GM18526 (cell line): ENCODE measurements around the gene RAN.
A peak's percentile ranks its signal among the peaks of the same experiment; 100 is the strongest.

Experiments used
- POLR2A ChIP-seq: IDR thresholded peaks from 3 replicates; pipeline ENCODE4 v1.6.1; 2011; ENCODE audit not compliant: insufficient read length; ENCODE audit errors: extremely low read depth

Gene RAN

GRCh38 chr12:130873106-130873795, 1.4 kb downstream of the RAN start:
- no peak for TF ChIP-seq POLR2A

GRCh38 chr12:130873825-130874224, 2.0 kb downstream of the RAN start:
- TF ChIP-seq POLR2A: no peak

GRCh38 chr12:130874696-130875095, 2.8 kb downstream of the RAN start:
- no peak for TF ChIP-seq POLR2A

DNA sequence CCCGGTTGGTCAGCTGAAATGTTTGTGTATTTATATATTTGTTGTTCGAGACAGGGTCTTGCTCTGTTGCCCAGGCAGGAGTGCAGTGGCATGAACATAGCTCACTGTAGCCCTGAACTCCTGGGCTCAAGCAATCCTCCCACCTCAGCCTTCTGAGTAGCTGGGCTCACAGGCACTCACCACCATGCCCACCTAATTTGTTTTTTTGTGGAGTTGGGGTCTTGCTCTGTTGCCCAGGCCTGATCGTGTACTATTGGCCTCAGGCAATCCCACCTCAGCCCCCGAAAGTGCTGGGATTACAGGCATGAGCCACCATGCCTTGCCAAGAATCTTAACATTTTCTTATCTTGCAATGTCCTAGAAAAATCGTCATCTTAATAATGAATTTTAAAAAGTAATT, 3.3 kb downstream of the RAN start:
- TF ChIP-seq POLR2A: no peak

DNA sequence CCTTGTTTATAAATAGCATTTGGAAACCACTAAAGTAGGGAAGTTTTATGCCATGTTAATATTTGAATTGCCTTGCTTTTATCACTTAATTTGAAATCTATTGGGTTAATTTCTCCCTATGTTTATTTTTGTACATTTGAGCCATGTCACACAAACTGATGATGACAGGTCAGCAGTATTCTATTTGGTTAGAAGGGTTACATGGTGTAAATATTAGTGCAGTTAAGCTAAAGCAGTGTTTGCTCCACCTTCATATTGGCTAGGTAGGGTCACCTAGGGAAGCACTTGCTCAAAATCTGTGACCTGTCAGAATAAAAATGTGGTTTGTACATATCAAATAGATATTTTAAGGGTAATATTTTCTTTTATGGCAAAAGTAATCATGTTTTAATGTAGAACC, 4.4 kb downstream of the RAN start:
- no peak for TF ChIP-seq POLR2A

GRCh38 chr12:130876758-130877157, 4.9 kb downstream of the RAN start:
- TF ChIP-seq POLR2A: no peak

GRCh38 chr12:130877333-130877732, 5.5 kb downstream of the RAN start:
- no peak for TF ChIP-seq POLR2A

DNA sequence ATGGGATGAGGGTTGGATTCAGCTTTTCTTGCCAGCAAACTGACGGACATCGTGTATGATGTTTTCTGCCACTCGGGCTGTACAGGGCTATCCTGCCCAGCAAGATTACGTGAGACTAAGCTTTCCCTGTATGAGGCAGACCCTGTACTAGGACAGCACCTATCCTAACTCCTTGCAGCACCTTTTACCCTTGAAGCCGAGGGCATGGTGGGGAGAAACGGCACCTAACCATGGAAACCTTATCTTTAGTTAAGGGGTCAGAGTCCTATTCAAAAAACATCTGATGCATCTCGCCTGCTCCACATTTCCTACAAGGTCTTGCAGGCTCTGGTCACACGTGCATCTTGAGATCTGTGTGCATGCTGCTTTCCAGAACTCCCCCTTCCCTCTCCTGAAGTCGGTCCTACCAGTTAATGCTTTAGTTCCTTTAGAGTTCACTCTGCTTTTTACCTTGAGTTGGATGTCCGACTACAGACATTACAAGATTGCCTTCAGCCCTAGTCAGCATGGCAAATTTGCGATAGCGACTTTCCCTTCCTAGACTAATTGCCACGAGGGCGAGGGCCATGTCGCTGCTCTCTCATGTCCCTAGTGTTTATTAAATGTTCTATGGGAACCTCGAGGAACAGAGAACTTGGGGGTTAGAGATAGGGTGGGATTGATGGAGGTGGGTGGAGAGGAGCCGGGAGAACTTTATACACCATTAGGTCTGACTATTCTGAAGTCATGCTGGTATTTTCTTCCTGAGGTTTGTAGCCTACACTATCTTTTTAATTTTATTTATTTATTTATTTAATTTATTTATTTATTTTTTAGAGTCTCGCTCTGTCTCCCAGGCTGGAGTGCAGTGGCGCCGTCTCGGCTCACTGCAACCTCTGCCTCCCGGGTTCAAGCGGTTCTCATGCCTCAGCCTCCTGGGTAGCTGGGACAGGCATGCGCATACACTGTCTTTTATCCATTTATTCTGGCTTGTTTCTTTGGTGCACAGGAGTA, 6.6 kb downstream of the RAN start:
- TF ChIP-seq POLR2A: peak; percentile 21

- TF ChIP-seq POLR2A: peak; percentile 22
These were observed 7.4 kb downstream of the RAN start for GRCh38 chr12:130879212-130879686.

- TF ChIP-seq POLR2A: no peak
These were observed 8.0 kb downstream of the RAN start for GRCh38 chr12:130879781-130880389.

- no peak for TF ChIP-seq POLR2A
These were observed 8.6 kb downstream of the RAN start for GRCh38 chr12:130880411-130880885.

- no peak for TF ChIP-seq POLR2A
These were observed 9.2 kb downstream of the RAN start for GRCh38 chr12:130881046-130881445.

GRCh38 chr12:130881548-130881947, 9.7 kb downstream of the RAN start:
- TF ChIP-seq POLR2A: no peak

DNA sequence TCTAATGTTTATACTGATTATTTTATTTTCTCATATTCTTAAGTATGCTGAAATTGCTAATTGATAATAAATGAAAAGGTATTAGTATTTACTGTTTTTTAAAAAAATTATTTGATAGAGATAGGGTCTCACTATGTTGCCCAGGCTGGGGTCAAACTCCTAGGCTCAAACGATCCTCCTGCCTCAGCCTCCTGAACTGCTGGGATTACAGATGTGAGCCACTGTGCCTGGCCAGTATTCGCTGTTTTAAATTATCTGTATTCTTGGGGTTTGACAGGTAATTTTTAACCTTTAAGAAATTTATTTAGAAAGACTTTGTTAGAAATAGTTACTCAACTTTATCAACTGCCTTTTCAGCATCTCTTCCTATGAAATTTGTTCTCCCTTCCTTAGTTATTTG, 32.2 kb downstream of the RAN start:
- TF ChIP-seq POLR2A: no peak

DNA sequence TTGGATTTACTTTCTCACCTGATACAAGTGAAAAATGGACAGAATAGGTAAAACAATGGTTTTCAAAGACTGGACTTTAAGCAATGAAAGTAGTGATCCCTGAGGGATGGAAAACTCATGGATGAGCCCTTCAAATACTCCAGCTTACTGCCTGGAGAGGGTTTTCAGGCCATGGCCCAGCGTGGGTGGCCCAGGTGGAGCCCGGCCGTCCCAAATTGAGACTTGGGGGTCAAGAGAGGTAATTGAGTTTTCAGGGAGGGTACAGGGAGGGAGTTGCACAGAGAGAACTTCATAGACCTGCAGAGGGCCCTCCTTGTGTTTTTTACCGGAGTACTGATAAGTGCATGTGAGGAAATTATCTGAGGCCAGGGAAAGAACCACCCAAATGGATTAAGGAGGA, 37.2 kb downstream of the RAN start:
- no peak for TF ChIP-seq POLR2A

DNA sequence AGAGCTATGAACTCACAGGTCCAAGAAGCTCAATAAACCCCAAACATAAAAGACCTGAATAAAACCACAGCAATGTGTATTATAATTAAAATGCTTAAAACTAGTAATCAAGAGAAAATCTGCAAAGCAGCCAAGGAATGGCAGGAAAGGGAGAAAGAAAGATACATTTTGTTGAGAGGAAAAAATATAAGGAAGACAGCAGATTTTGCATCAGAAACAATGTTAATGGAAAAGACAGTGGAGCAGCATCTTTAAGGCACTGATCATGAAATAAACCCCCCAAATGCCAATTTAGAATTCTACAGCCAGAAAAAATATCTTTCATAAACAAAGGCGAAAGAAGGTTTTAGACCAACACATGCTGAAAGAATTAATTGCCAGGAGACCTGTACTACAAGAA, 39.3 kb downstream of the RAN start:
- TF ChIP-seq POLR2A: no peak

DNA sequence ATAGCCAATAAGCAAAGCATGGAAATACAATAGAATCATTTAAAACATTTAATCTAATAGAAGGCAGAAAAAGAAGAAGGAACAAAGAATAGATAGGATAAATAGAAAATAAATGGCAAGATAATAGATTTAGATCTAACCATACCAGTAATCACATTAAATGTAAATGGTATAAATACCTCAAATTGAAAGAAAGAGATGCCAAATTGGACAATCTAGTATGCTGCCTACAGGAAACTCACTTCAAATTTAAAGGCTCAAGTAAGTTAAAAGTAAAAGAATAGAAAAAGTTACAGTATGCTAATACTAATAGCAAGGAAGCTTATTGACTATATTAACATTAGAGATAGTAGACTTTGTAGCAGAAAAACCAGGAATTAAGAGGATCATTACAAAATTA, 40.1 kb downstream of the RAN start:
- no peak for TF ChIP-seq POLR2A
